GM12891 (cell line): ENCODE results near the gene EDEM1.

Experiments used
- DNase-seq: peaks from one replicate; pipeline ENCODE4 v3.0.0; 2011; ENCODE audit warnings: low spot score; ENCODE audit not compliant: insufficient read length
- FAIRE-seq: peaks from 2 replicates; lab custom pipeline; 2011; peaks lifted over from hg19 to GRCh38; lab: Jason Lieb, UNC
- PAX5 ChIP-seq: IDR thresholded peaks from 2 replicates; pipeline ENCODE4 v1.6.1; 2011; ENCODE audit warnings: low read length, moderate library complexity, mild to moderate bottlenecking; ENCODE audit not compliant: insufficient read depth, severe bottlenecking
- POLR2A ChIP-seq: IDR thresholded peaks from 2 replicates; pipeline ENCODE4 v1.6.1; 2011; ENCODE audit warnings: low read depth, low read length, control low read depth
- POLR2AphosphoS5 ChIP-seq: IDR thresholded peaks from 2 replicates; pipeline ENCODE4 v1.6.1; 2011; ENCODE audit warnings: low read depth, low read length, control low read depth
- POU2F2 ChIP-seq: IDR thresholded peaks from 2 replicates; pipeline ENCODE4 v1.6.1; 2011; ENCODE audit warnings: low read depth, mild to moderate bottlenecking, control low read depth, low read length, moderate library complexity
- SPI1 ChIP-seq: IDR thresholded peaks from 2 replicates; pipeline ENCODE4 v1.6.1; 2011; ENCODE audit warnings: low read depth, low read length, control low read depth
- TAF1 ChIP-seq: IDR thresholded peaks from 2 replicates; pipeline ENCODE4 v1.6.1; 2011; ENCODE audit warnings: low read depth, low read length, control low read depth

Gene EDEM1

GRCh38 chr3:5212628-5213573 is 25.4 kb downstream of the EDEM1 start:
- TF ChIP-seq POU2F2 (no peak), POLR2A (no peak), SPI1 (no peak), PAX5 (no peak), TAF1 (no peak), POLR2AphosphoS5 (no peak; the same call in 1 of the 2 replicates)
- DNase-seq (no peak), FAIRE-seq (no peak)

- no peak for DNase-seq
- no peak for TF ChIP-seq TAF1
- no peak; the same call in 1 of the 2 replicates for TF ChIP-seq POLR2A
- no peak for TF ChIP-seq POU2F2
- TF ChIP-seq POLR2AphosphoS5 = no peak
- TF ChIP-seq PAX5 = no peak
- FAIRE-seq = no peak
These were observed 26.1 kb downstream of the EDEM1 start for GRCh38 chr3:5213574-5213966.

- no peak for TF ChIP-seq SPI1
- no peak for TF ChIP-seq TAF1
- no peak for TF ChIP-seq PAX5
- no peak for TF ChIP-seq POU2F2
- no peak for TF ChIP-seq POLR2A
- no peak for TF ChIP-seq POLR2AphosphoS5
- DNase-seq = no peak
These were observed 26.8 kb downstream of the EDEM1 start for GRCh38 chr3:5214352-5214751.

GRCh38 chr3:5217824-5218595 is 30.5 kb downstream of the EDEM1 start:
- TF ChIP-seq POU2F2 = no peak
- peak; percentile 22; the same call in 1 of the 2 replicates for TF ChIP-seq POLR2A
- no peak for FAIRE-seq

More at GRCh38 chr3:5214352-5214751, 26.8 kb downstream of the EDEM1 start:
- FAIRE-seq = no peak

GRCh38 chr3:5218815-5219214 is 31.3 kb downstream of the EDEM1 start:
- FAIRE-seq = no peak
- TF ChIP-seq POLR2AphosphoS5 = no peak
- no peak for TF ChIP-seq PAX5
- TF ChIP-seq POLR2A = no peak
- no peak for TF ChIP-seq POU2F2
- no peak for TF ChIP-seq SPI1
- no peak for TF ChIP-seq TAF1
- no peak for DNase-seq

More at GRCh38 chr3:5217824-5218595, 30.5 kb downstream of the EDEM1 start:
- DNase-seq = no peak

- FAIRE-seq (no peak), DNase-seq (no peak)
- TF ChIP-seq TAF1 = no peak
- no peak for TF ChIP-seq PAX5
- TF ChIP-seq POLR2A = no peak
- TF ChIP-seq SPI1 = no peak
- no peak for TF ChIP-seq POLR2AphosphoS5
- no peak for TF ChIP-seq POU2F2
These were observed 31.7 kb downstream of the EDEM1 start for GRCh38 chr3:5219216-5219615.

GRCh38 chr3:5220193-5220592 is 32.7 kb downstream of the EDEM1 start:
- FAIRE-seq = no peak
- DNase-seq = no peak
- TF ChIP-seq POU2F2 (peak; percentile 63; the same call in 1 of the 2 replicates), POLR2AphosphoS5 (peak; percentile 72; the same call in 1 of the 2 replicates), SPI1 (no peak), TAF1 (no peak), POLR2A (no peak; the same call in 1 of the 2 replicates), PAX5 (no peak)

GRCh38 chr3:5220667-5221431 is 33.3 kb downstream of the EDEM1 start:
- DNase-seq (no peak), FAIRE-seq (no peak)
- no peak for TF ChIP-seq POU2F2
- TF ChIP-seq TAF1 = no peak
- TF ChIP-seq POLR2AphosphoS5 = no peak; the same call in 1 of the 2 replicates
- TF ChIP-seq PAX5 = no peak
- no peak for TF ChIP-seq SPI1
- TF ChIP-seq POLR2A = no peak

- FAIRE-seq (no peak), DNase-seq (no peak)
- TF ChIP-seq POLR2AphosphoS5 = no peak
- no peak for TF ChIP-seq PAX5
- TF ChIP-seq POLR2A = no peak
- no peak for TF ChIP-seq TAF1
- TF ChIP-seq POU2F2 = no peak
- no peak for TF ChIP-seq SPI1
These were observed 34.2 kb downstream of the EDEM1 start for GRCh38 chr3:5221701-5222100.
